PC-3 (cell line): ENCODE results near the gene ZNF835.

Experiments
- CTCF ChIP-seq: fragments of 300-600 bp; sonication (generic); conservative IDR thresholded peaks from 2 replicates; pipeline ENCODE4 v1.5.1; 2017; ENCODE audit warnings: antibody characterized with exemption, low read depth, mild to moderate bottlenecking, low read length
- EZH2phosphoT487 ChIP-seq: fragments of 300-600 bp; sonication (generic); IDR thresholded peaks from 2 replicates; pipeline ENCODE4 v1.6.1; 2018; ENCODE audit warnings: mild to moderate bottlenecking, antibody characterized with exemption, low read length, borderline replicate concordance

- TF ChIP-seq CTCF (no peak), EZH2phosphoT487 (no peak)
These were observed 7.0 kb downstream of the ZNF835 start for GRCh38 chr19:56664511-56664910.
